ENCODE results near the gene FAM20C. TPM values are rescaled to one million over a fixed set of nuclear protein-coding genes. Genes with fewer than 3 reads are reported as not detected.

Gene FAM20C
- total RNA-seq, 1 experiment from 2014 or later: 62.6 TPM

- Mint-ChIP-seq H3K27me3 (ENCODE audit: low read depth) (peaks cover 12% of the 10 kb centered on the region), H3K27ac (no peak overlapping the region), H3K4me1 (peaks cover 7 to 10% of the 10 kb centered on the region in 2 experiments), H3K36me3 (ENCODE audit: insufficient read depth in 1 of 3, low read depth in 3 of 3) (no peaks in the 10 kb centered on the region; a peak in 1 of 7 replicates), H3K4me3 (no peak overlapping the region), H3K9me3 (no peaks in the 10 kb centered on the region; a peak in 2 of 5 replicates)
- no peak overlapping the region for H4K8ac ChIP-seq (replicated peaks; ENCODE audit: insufficient read length, low read depth, low read length)
- H3K23me2 ChIP-seq (ENCODE audit: insufficient read length, low read depth, low read length, poor library complexity, severe bottlenecking): no peaks in the 10 kb centered on the region
- H2BK120ac ChIP-seq (ENCODE audit: low read depth, low read length, poor library complexity, severe bottlenecking): no peak overlapping the region
- H3K27ac ChIP-seq (ENCODE audit: insufficient read length, low read depth, low read length): no peak overlapping the region
- H3K4me1 ChIP-seq (ENCODE audit: insufficient read depth, low read length): no peaks in the 10 kb centered on the region
- no peak overlapping the region for H3K9ac ChIP-seq (ENCODE audit: extremely low read depth, insufficient read length, low read length)
- H3T11ph ChIP-seq (ENCODE audit: low read length): no peak overlapping the region
- no peak overlapping the region for H2BK20ac ChIP-seq (ENCODE audit: low read depth, low read length, poor library complexity, severe bottlenecking)
- no peak for TF ChIP-seq CTCF (conservative IDR thresholded peaks at IDR 0.05)
- H4K20me1 ChIP-seq (ENCODE audit: control insufficient read depth, insufficient read depth, insufficient read length): no peaks in the 10 kb centered on the region
- no peak overlapping the region for H2BK15ac ChIP-seq (ENCODE audit: low read depth, low read length)
- H3K56ac ChIP-seq (ENCODE audit: insufficient read length, low read depth, low read length): no peak overlapping the region
- no peak overlapping the region for H3K4ac ChIP-seq (ENCODE audit: low read depth, low read length)
- no peaks in the 10 kb centered on the region for H3K79me1 ChIP-seq (ENCODE audit: insufficient read depth, low read depth, low read length, poor library complexity, severe bottlenecking)
- H3K14ac ChIP-seq (ENCODE audit: insufficient read depth, low read length): no peak overlapping the region
- H3K27me3 ChIP-seq (ENCODE audit: insufficient read depth, low read length): no peaks in the 10 kb centered on the region
- no peaks in the 10 kb centered on the region for H3K79me2 ChIP-seq (ENCODE audit: insufficient read depth, low read length)
- no CpG with 5 or more reads among the region's 2 CpGs for WGBS (ENCODE audit: extremely low coverage, insufficient read length, low lambda C conversion rate)
- H2AK5ac ChIP-seq (ENCODE audit: insufficient read length, low read length): no peak overlapping the region
- no peak overlapping the region for H3K23ac ChIP-seq (ENCODE audit: insufficient read length, low read depth, low read length)
- no peak overlapping the region for H4K5ac ChIP-seq (ENCODE audit: insufficient read length, low read depth, low read length)
- no peak overlapping the region for H3K18ac ChIP-seq (ENCODE audit: insufficient read length, low read depth, low read length)
- no peak overlapping the region for H2BK12ac ChIP-seq (ENCODE audit: insufficient read length, low read depth, low read length)
- H3K4me2 ChIP-seq (ENCODE audit: insufficient read depth, insufficient read length, low read length): no peak overlapping the region
- no peak overlapping the region for H2BK5ac ChIP-seq (ENCODE audit: insufficient read length, low read length)
- no peak overlapping the region for H4K91ac ChIP-seq (ENCODE audit: insufficient read length, low read depth, low read length)
- no peaks in the 10 kb centered on the region for H3K9me3 ChIP-seq (ENCODE audit: control insufficient read depth, low read depth, low read length)
- H2AFZ ChIP-seq (ENCODE audit: low read length): no peak overlapping the region
- no peak for DNase-seq
Measured at GRCh38 chr7:174716-175115, 17.7 kb upstream of the FAM20C start.
